Cardiac fibroblast (primary cell): Measurements from ENCODE around the gene DIAPH2.

Experiments used
- DNase-seq, 2 donors: peaks; one replicate each; pipeline versions ENCODE4 v3.0.0 to v3.0.0-alpha.2; 2010; ENCODE audit warnings: low read depth in 2 of 2
- H3K4me3 ChIP-seq, 2 donors: replicated peaks in 1 of 2; 1 replicate in 1 of 2; 2 replicates in 1 of 2; pipeline ENCODE4 v1.5.1; 2011; ENCODE audit warnings: low read depth in 2 of 2, low read length in 2 of 2, mild to moderate bottlenecking in 2 of 2, moderate library complexity in 1 of 2
- CTCF ChIP-seq: IDR thresholded peaks from one replicate; pipeline ENCODE4 v1.5.1; 2011; ENCODE audit warnings: low read depth, mild to moderate bottlenecking, low read length, inconsistent platforms

DIAPH2 gene

GRCh38 chrX:96989830-96990571 is 305.4 kb downstream of the DIAPH2 start:
- no peak for DNase-seq
- no peak for TF ChIP-seq CTCF

GRCh38 chrX:96994093-96994492 is 309.5 kb downstream of the DIAPH2 start:
- no peak for DNase-seq
- no peak for TF ChIP-seq CTCF
- no peak overlapping the region for H3K4me3 ChIP-seq

More at GRCh38 chrX:96989830-96990571, 305.4 kb downstream of the DIAPH2 start:
- no peak overlapping the region for H3K4me3 ChIP-seq

DNA sequence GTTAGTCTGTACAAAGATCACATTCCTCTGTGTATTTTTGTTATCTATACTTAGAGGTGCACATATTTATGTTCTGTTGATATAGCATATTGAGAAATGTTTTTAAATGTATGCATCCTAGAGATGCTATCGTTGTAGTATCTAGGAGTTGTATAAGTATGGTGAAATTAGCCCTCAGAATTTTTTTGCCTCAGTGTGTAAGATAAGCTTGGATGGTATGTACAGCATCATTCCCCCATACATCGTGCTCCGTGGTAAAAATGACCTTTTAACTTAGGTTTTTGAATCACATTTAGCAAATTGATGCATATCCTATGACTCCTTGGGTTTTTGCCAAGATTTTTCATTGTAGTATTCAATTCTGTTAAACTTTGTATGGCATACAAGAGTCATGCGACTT is 312.6 kb downstream of the DIAPH2 start:
- H3K4me3 ChIP-seq = no peak overlapping the region
- peak in 1 of 2 donors; percentile 15 for DNase-seq
- TF ChIP-seq CTCF = no peak

DNA sequence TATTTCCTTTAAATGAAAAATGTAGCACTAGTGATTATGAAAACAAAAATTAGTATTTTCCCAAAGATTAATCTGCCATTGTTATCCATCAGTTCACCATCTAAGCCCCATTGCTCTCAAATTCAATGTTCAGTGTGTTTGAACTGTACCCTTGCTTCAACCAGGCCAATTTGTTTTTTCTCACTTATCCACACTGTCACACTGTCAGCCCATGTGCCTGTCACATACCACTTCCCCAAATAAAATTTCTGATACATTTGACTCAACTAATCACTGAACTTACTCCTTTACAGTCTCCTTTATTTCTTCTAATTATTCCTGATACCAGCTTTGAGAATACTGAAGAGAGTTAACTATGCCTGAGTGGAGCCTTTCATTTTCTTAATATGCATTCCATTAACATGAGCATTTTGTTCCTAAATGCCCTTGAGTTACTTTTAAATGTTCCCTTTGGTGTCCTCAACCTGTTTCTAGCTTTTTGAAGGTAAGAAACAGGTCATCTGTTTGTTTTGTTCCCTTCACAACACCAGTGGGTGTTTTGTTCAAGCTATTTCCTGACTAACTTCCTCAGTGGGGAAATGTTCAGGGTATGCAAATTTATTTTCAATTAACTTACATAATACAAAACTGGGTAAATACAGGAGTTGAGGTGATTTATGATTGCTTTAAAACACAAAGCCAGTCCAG is 316.2 kb downstream of the DIAPH2 start:
- DNase-seq = no peak
- no peak overlapping the region for H3K4me3 ChIP-seq
- no peak for TF ChIP-seq CTCF

GRCh38 chrX:97006167-97006566 is 321.5 kb downstream of the DIAPH2 start:
- TF ChIP-seq CTCF = no peak
- DNase-seq = no peak
- no peak overlapping the region for H3K4me3 ChIP-seq

DNA sequence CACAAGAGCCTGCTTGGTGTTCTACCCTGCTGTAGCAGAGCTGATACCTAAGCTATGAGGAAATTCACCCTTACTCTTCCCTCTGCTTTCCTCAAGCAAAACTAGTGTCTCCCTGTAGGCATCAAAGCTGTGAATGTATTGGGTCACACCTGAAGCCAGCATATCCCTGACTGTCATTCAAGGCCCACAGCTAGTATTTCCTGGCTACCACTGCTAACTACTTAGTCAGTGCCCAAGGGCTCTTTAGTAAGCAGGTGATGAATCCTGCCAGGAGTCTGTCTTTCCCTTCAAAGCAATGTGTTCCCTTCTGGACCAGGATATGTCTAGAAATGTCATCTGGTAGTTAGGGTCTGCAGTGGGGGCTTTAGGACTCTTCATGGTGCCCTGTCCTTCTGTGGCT is 324.7 kb downstream of the DIAPH2 start:
- no peak for DNase-seq
- H3K4me3 ChIP-seq = no peak overlapping the region
- no peak for TF ChIP-seq CTCF

GRCh38 chrX:97011540-97011939 is 326.9 kb downstream of the DIAPH2 start:
- TF ChIP-seq CTCF = no peak
- no peak for DNase-seq
- H3K4me3 ChIP-seq = no peak overlapping the region
